HG02943 (cell line): ENCODE results near the gene DCAF4L1.

ENCODE experiments used
- ATAC-seq: cut with Tn5 transposase; IDR thresholded peaks from one replicate; pipeline ENCODE4 v1.9.1; 2021; ENCODE audit warnings: mild to moderate bottlenecking, low read depth, moderate library complexity; ENCODE audit not compliant: unreplicated experiment

The DCAF4L1 gene

DNA sequence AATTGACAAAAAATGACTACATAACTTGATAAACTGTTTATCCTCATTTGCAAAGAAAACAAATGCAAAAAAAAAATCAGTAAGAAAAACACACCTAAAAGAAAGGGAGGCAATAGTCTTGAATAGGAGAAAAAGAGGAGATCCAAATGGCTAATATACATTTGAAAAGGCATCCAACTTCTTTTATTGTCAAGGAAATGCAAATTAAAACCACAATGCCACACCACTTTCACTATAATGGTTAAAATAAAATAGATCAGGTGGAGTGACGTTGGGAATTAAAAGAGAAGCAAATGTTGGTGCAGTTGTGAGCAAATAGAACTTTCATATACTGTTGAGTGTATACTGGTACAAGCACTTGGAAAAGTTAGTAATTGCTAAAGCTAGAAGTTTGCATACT lies 3.6 kb downstream of the DCAF4L1 start:
- no peak for ATAC-seq

DNA sequence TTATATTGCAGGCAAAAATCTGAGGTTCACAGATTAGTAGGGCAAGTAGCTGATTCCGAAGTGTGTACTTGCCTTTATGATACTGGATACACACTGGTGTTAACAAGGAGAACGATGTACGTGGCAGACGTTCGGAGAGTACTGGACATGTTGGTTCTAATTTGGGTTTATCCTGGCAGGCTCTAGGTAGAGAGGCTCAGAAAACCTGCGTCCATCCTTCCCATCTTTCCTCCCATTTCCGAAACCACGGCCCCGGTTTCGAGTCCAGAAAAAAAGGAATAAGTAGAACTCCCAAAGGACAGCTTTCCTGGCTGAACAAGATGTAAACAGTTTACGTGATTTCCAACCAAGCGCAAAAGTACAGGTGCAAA lies 8.4 kb downstream of the DCAF4L1 start:
- peak; percentile 18 for ATAC-seq

DNA sequence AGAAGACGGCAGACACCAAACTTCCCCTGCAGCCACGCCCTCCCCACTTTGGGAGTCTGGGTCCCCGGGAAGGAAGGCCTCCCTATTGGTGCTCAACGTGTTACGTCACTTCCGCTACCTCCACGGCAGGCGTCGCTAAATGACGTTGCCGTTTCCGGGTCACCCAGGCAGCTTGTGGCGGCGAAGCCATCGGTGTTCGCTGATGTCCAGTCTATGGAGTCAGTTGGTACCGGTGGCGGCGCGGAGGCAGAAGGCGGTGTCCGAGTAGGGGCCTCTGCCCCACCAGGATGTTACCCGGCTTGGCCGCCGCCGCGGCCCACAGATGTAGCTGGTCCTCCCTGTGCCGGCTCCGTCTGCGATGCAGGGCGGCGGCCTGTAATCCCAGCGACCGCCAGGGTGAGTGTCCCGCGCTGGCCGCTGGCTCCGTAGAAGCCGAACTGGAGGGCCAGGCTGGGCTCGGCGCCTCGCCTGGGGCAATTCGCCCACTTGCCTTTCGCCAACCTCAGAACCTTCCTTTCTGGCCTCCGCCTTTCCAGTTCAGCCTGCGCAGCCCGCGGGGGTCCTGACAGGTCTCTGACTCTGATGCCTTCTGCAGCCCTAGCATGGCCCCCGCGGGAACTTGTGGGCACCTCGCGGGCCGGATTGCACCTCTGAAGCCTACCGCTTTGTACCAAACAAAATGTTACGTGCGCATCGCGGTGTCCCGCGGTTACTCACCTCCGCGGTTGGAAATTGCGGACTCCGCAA lies 9.0 kb downstream of the DCAF4L1 start, which contains the start of gene SLC30A9:
SLC30A9 (plus strand) TSS at position 166 of the 747 bp plus-strand sequence; CDS start at position 288, 122 bp downstream.
- peak; percentile 99 for ATAC-seq

DNA sequence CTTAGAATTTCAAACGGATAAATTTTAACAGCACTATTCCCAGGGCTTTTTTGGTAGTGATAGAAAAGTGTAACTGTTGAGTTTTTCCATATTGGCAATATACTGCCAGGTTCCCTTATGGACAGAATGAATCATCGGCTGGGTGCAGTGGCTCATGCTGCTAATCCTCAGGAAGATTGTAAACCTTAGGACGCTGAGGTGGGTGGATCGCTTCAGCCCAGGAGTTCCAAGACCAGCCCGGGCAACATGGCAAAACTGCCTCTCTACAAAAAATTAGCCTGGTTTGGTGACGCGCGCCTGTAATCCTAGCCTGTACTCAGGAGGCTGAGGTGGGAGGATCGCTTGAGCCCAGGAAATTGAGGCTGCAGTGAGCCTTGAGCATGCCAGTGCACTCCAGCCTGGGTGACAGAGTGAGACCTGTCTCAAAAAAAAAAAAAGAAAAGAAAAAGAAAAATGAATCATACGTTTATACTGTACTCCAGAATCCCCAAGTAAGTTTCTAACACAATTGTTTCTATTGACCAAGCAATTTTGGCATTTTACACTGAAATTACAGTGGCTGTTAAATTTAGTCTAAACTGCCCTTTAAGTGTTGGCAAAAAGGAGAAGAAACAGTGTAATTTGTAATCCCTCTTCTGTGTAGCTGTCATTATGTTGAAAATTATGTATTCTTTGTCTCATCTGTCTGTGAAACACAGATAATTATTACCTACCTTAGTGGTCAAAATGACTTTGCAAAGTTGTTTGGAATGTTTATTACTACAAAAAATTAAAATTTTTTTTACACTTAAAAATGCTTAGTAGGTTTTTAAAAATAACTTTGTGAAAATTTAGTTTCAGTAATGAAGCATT lies 10.6 kb downstream of the DCAF4L1 start:
- no peak for ATAC-seq

DNA sequence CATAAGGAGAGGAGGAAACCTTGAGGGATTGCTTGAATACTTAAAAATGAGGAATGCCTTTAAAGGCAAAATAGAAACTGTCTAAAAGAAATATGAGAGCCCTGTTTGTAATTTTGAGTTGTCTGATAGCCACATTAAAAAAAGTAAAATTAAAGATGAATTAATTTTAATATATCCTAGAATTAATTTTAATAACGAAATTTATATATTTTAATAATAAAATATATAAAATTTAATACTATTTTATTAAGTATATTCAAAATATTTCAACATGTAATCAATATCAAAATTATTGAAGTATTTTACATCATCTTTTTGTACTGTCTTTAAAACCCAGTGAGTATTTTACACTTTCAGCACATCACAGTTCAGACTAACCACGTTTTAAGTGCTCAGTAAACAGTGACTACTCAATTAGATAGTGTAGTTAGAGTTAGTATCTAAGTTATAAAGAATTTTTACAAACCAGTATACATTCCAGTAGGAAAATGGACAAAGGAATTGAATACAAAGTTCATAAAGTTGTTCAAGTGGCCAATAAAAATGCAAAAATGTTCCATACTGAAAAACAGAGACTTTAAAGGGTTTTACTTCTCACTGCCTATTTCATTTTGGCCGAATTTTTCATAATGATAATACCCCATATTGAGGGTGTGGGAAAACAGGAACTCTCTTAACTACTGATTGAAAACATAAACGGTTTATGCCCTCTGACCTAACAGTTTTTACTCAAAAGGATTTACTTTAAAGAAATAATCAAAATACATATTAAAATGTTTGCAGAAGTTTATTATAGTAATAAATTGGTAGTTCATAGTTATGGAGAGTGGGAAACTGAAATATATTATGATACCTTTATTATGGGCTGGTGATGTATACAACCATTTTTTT lies 11.7 kb downstream of the DCAF4L1 start:
- no peak for ATAC-seq

DNA sequence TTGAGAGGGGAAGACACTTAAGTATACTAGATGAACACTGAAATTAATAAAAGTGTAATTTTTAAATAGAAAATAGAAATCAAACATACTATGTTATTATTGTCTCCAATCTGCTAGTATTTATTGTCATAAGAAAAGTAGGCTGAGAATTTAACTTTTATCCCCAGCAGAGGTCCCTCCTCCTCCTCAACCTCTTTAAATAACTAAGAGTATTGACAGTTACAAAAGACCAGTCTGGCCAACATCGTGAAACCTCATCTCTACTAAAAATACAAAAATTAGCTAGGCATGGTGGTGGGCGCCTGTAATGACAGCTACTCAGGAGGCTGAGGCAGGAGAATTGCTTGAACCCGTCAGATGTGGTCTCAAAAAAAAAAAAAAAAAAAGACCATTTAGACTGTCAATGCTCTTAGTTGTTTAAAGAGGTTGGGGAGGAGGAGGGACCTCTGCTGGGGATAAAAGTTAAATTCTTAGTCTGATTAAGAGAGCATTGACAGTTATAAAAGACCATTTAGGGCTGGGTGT lies 13.0 kb downstream of the DCAF4L1 start:
- ATAC-seq, result no peak

DNA sequence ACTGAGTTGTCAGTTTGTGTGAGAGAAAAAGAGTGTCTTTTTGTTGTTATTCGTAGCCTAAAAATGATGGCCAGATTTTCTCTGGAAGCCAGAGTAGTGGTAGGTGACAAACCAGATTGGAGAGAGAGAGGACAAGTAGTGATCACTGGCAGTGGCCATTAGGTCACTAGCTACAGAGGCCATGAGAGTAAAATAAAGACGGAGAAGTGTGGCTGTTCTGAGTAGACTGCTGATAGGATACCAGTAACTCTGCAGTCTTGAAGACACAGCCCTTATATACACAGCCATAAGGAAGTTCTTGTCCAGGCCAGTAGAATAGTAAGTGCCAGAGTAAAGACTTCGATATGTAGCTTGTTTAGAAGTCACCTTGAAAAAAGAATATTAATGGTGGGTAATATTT lies 16.5 kb downstream of the DCAF4L1 start:
- ATAC-seq, result no peak

DNA sequence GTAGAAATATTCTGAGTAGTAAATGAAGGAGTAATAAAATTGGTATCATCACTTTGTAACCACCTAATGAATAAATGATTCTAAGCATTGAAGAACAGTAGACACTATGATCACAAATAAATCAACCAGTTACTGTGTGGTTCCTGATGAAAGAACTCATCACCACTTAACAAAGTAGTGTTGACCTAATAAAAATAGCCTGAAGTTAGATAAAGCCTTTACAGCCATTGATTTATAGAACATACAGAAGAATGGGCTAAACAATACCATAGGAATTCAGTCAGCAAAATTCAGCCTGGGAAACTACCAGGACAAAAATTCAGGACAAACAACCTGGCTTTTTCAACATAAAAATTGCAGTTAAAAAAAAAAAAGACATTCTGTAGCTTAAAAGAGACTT lies 17.8 kb downstream of the DCAF4L1 start:
- ATAC-seq, result no peak

DNA sequence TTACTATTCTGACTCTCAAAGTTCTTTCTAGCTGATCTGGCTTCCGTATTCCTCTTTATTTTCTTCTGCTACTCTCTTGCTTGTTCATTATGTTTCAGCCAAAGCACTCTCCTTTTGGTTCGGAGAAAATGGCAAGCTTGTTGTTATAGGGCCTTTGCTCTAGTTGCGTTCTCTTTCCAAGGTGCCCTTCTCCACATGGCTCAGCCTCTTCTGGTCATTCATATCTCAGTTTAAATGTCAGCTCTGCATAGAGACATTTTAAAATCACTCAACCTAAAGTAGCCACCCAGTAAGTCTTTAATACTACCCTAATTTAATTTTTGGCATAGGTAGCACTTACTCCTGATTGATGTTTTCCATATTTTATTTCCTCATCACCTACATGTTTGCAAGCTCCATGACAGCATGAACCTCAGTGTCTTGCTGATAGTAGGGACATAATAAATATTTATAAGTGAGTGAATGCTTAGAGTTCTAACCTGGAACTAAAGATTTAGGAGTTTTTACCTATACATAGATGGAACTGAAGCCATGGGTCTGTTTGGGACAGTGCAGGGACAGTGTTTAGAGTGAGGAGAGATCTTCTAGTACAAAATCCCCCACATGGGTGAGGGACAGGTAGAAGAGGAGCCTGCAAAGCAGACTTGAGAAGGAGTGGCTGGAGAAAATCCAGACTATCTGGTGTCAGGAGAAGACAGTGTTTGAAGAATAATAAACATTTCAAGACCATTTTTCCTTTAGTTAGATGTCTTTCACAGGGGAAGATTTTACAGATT lies 26.6 kb downstream of the DCAF4L1 start:
- no peak for ATAC-seq

DNA sequence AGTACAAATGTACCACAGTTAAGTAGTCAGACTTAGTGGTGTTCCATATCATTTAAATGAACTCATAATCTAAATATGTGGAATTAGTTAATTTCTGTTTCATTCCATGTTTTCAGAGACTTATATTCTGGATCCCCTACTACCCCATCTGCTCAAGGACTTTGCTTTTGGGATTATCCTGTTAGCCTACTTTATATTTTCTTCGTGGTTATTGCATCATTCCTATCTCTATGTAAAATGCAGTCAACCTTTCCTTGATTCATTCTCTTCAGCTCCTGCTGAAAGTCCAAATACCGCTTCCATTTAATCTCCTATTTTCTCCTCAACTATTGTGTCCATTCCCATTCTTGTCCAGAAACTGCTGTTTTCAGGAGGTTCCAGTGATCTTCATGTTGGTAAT lies 33.9 kb downstream of the DCAF4L1 start:
- ATAC-seq, result no peak

DNA sequence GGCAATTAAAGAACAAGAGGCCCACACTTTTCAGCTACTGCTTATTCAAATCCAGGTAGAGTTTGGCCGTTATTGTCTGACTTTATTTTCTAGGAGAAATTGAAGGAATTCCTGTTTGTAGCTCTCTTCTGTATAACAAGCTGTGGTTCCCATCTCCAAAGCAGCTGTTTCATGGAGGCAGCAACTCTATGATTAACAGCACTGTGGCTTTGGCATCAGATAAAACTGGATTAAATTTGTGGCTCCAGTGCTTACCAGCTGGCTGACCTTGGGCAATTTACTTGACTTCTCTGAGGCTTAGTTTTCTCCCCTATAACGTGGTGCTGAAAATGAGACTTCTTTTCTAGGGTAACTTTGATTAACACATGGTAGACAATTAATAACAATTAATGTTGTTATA lies 36.9 kb downstream of the DCAF4L1 start:
- ATAC-seq, result no peak
